Measurements from ENCODE around the gene SPG7.
"Not testable (repeated sequence)": the region's sequence is repeated elsewhere in the genome, so short reads cannot be mapped to it uniquely, and the experiment has no call there.

SPG7 gene

GRCh38 chr16:89507834-89508590, at the start of gene SPG7:
Gene SPG7 (plus strand): TSS chr16:89508403. CDS start chr16:89508418, 15 bp downstream.
- DNase-seq (ENCODE audit: low spot score): peak; percentile 95

GRCh38 chr16:89458551-89458950, 49.7 kb upstream of the SPG7 start:
- DNase-seq (ENCODE audit: low spot score): no peak

DNA sequence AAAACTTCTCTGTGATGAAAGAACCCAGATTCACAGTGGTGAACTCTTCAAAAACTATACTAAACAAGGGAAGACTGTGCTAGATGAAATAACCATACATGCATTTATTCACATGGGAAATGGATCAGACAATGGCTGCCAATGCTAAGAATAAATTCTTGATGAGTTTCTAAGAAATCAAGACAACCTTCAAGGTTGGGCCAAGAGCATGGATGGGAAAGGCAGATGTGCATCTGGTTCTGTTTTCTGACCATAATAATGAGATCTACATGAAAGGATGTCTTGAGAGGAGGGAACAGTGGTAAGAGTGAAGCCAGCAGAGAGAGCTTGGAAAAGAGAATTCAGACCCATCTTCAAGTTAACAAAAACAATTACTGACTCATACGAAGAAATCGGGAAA, 49.2 kb upstream of the SPG7 start:
- no peak for DNase-seq (ENCODE audit: low spot score)

GRCh38 chr16:89460556-89460955, 47.6 kb upstream of the SPG7 start:
- DNase-seq (ENCODE audit: low spot score): no peak

DNA sequence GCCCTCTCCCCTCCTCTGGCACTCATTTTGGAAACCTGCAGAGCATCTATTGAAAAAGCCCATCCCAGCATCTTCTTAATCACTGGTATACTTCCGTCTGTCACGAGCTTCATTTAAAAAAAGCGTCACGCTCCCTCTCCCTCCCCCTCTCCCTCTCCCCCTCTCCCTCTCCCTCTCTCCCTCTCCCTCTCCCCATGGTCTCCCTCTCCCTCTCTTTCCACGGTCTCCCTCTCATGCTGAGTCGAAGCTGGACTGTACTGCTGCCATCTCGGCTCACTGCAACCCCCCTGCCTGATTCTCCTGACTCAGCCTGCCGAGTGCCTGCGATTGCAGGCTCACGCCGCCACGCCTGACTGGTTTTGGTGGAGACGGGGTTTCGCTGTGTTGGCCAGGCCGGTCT, 46.3 kb upstream of the SPG7 start:
- not testable (repeated sequence) for DNase-seq (ENCODE audit: low spot score)

DNA sequence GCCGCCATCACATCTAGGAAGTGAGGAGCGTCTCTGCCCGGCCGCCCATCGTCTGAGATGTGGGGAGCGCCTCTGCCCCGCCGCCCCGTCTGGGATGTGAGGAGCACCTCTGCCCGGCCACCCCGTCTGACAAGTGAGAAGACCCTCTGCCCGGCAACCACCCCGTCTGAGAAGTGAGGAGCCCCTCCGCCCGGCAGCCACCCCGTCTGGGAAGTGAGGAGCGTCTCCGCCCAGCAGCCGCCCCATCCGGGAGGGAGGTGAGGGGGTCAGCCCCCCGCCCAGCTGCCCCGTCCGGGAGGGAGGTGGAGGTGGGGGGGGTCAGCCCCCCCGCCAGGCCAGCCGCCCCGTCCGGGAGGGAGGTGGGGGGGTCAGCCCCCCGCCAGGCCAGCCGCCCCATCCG, 45.6 kb upstream of the SPG7 start:
- not testable (repeated sequence) for DNase-seq (ENCODE audit: low spot score)

- not testable (repeated sequence) for DNase-seq (ENCODE audit: low spot score)
Observed at GRCh38 chr16:89463312-89463711, 44.9 kb upstream of the SPG7 start.

DNA sequence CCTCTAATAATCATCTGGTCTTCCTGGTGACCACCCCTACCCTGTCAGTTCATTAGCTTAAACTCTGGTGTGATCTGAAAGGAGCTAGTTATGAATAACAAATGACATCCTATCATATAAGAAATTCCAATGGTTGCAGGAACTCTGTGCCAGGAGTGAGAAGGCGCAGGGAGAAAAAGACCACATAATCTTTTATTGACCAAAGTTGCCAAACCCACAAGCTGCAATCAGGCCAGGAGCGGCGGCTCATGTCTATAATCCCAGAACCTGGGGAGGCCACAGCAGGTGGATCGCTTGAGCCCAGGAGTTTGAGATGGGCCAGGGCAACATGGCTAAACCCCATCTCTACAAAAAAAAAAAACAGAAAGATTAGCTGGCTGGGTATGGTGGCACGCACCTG, 41.3 kb upstream of the SPG7 start:
- no peak for DNase-seq (ENCODE audit: low spot score)

GRCh38 chr16:89467382-89467781, 40.8 kb upstream of the SPG7 start:
- no peak for DNase-seq (ENCODE audit: low spot score)

DNA sequence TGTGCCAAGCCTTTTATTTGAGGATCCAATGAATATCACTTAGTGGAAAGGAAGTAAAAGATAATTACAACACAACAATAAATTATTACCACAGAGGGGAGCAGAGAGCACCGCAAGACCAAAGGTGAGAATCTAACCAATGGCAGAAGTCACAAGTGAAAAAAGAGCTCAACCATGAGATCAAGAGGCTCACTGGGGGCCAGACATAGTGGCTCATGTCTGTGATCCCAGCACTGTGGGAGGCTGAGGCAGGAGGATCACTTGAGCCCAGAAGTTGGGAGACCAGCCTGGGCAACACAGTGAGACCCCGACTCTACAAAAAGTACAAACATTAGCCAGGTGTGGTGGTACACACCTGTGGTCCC, 35.5 kb upstream of the SPG7 start:
- no peak for DNase-seq (ENCODE audit: low spot score)

GRCh38 chr16:89473136-89473712, 35.0 kb upstream of the SPG7 start:
- no peak for DNase-seq (ENCODE audit: low spot score)

DNA sequence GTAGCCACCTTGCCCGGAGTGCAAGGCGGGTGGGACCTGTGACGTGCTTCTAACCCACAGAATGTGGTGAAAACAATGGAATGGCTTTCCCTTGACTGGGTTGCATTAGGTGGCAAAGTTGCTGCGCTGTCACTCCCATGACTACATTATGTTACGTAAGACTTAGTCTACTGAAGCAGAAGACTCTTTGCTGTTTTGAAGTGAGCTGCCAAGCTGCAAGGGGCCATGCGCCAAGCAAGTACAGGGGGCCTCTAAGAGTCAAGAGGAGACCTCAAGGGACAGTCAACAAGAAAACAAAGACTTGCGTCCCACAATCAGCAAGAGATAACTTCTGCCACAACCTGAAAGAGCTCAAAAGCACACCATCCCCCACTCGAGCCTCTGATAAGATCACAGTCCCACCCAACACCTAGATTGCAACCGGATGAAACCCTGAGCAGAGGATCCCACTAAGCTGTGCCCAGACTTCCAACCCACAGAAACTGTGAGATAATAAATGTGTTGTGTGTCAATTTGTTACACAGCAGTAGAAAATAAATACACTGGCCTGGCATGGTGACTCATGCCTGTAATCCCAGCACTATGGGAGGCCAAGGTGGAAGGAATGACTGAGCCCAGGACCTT, 34.3 kb upstream of the SPG7 start:
- DNase-seq (ENCODE audit: low spot score): no peak

- no peak for DNase-seq (ENCODE audit: low spot score)
Observed at GRCh38 chr16:89475144-89475543, 33.1 kb upstream of the SPG7 start.

- no peak for DNase-seq (ENCODE audit: low spot score)
Observed at GRCh38 chr16:89476379-89476778, 31.8 kb upstream of the SPG7 start.

GRCh38 chr16:89476811-89477261, 31.4 kb upstream of the SPG7 start:
- DNase-seq (ENCODE audit: low spot score): no peak

GRCh38 chr16:89478576-89479221, 29.5 kb upstream of the SPG7 start:
- no peak for DNase-seq (ENCODE audit: low spot score)

DNA sequence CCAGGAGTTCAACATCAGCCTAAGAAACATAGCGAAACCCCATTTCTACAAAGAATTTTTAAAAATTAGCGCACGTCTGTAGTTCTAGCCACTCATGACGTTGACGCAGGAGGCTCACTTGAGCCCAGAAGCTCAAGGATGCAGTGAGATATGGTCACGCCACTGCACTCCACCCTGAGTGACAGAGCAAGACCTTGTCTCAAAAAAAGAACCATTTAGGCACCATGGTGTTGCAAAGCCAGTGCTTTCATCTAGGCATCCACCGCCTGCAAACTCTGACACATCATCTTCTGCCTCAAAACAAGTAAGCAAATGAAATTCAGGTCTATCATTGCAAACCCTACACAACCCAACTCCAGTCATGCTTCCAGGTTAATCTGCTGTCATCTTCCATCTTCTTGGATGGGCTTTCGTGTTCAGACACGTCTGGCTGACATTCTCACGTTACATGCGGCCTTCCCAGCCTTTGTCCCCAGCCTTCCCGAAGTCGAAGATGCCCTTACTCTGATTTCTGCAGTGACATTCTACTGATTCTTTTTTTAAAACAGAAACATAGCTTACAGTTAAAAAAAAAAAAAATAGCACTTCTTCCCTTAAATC, 26.7 kb upstream of the SPG7 start:
- no peak for DNase-seq (ENCODE audit: low spot score)

DNA sequence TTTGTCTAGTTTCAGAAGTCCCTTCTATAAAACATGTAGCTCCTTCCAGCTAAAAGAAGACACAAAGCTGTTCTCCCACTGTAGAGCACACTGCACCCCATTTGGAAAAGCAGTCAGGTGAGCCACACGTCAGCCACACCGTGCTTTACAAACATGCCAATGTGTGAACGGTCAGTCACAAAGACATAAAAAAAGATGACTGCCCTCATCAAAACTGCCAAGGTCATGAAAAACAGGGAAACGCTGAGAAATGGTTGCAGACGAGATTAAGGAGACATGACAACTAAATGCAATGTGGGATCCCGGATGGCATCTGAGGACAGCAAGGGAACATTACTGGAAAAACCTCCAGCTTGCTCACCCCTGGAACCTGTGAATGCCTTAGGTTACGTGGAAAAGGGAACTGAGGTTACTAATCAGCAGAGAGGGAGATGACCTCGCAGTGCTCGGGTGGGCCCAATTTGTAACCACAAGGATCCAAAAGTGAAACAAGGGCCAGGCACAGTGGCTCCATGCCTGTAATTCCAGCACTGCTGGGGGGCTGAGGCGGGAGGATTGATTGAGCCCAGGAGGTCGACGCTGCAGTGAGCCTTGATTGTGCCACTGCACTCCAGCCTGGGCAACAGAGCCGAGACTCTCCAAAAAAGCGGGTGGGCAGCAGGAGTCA, 25.9 kb upstream of the SPG7 start:
- no peak for DNase-seq (ENCODE audit: low spot score)

DNA sequence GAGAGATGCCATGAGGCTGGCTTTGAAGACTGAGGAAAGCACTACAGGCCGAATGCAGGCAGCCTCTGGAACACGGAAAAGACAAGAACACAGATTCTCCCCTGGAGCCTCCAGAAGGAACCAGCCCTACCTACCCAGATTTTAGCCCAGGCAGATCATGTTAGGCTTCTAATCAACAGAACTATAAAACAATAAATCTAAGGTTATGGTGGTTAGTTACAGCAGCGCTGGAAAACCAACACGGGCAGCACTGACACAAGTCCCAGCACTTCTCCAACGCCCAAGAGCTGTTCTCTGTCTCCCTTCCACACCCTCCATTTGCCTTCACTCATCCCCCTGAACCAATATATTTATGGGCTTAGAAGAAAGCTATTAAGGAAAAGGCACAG, 25.4 kb upstream of the SPG7 start:
- no peak for DNase-seq (ENCODE audit: low spot score)

- DNase-seq (ENCODE audit: low spot score): no peak
Observed at GRCh38 chr16:89484041-89484501, 24.1 kb upstream of the SPG7 start.

- DNase-seq (ENCODE audit: low spot score): no peak
Observed at GRCh38 chr16:89484923-89485679, 23.1 kb upstream of the SPG7 start.

Data from left forelimb (tissue), 1 donor.